HG03571 (cell line): Measurements from ENCODE around the gene NOL9.
"Not testable (repeated sequence)": the region's sequence is repeated elsewhere in the genome, so short reads cannot be mapped to it uniquely, and the experiment has no call there.

ENCODE experiments used
- ATAC-seq: cut with Tn5 transposase; IDR thresholded peaks from one replicate; pipeline ENCODE4 v1.9.1; 2021; ENCODE audit not compliant: unreplicated experiment

The NOL9 gene

DNA sequence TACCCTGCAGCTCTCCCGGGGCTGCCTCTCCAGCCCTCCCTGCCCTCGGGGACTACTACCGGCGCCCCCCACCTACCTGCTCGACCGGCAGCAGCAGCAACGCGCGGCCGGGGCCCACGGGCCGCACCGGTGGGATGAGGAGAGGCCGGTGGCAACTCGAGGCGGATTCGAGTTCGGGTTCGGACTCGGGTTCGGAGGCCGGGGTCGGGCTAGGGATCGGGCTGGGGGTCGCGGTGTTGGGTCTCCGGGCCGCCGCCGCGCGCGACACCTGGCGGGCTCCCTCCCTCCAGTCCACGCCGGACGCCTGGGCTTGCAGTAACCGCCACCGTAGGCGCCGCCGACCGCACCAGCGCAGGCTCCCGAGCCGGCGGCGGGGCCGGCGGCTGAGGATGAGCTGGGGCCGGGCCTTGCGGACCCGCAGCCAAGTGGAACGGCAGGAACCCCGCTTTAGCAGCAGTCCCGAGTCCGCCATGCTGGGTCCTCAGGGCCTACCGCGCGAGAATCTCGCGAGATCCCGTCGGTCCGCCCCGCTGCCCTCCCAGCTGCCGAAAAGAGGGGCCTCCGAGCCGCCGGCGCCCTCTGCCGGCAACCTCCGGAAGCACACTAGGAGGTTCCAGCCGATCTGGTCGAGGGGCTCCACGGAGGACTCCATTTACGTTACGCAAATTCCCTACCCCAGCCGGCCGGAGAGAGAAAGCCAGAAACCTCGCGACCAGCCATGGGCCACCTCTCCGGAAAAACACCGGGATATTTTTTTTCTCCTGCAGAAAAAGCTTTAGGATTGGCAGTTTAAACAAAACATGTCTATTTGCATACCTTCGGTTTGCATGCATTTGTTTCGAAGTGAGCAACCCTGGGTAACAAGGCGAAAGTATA lies at the start of gene NOL9:
TSS of gene NOL9 (minus strand) at position 483 of the 876 bp plus-strand sequence. CDS start at position 472, 11 bp downstream.
- ATAC-seq, result peak; percentile 92

DNA sequence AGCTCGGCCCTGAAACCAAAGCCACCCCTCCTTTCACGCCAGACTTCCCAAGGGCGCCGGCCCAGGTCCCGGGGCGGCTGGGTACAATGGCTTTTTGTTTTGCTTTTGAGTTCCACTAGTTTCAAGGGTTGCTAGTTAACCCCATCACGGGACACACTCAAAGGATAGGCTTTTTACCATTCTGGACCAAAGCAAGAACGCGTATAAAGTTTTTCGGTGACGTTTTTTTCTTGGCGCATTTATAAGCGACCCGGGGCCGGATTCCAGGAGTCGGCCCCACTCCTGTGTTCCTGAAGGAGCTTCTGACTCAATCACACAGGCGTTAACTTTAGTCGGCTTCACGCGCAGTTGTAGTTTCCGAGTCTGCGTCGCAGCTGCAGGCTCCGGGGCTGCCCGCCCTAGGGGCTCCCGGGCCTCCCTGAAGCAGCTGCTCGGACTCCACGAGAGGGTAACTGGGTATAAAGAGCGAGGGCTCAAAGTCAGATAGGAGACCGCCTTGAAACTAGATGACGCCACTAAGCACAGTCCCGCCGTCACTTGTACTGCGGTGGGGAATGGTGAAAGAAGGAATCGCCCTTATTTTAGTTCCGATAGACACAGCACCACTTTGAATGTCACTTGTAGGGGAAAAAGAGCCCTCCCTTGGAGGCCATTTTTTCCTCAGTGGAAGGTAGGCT lies 49.1 kb upstream of the NOL9 start:
- peak; percentile 24 for ATAC-seq

DNA sequence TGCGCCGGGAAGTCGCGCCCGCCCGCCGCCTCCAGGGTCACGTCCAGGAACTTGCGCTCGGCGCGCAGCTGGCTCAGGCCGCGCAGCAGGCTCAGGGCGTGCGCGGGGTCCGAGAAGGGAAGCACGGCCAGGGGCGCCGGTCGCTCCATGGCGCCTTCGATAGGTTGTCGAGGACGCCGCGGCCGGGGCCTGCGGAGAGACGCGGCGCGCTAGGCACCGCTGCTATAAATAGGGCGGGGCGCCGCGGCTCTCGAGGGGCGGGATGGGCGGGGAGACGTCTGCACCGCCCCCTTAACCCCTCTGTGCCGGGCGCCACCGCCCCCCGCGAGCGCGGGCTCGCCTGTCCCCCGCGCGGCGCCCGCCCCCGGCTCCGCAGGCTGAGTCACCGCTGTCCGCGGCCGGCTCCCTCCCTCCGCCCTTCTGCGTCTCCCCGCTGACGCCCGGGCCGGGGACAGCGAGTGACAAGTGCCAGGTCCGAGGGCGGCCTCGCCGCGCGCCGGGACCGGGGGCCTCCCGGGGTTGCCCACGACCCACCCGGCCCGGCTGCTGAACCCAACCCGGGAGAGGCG lies 48.4 kb upstream of the NOL9 start, which contains the start of gene KLHL21:
TSS of gene KLHL21 (minus strand) at position 201 of the 569 bp plus-strand sequence. CDS start at position 149, 52 bp downstream.
- ATAC-seq, result peak; percentile 48

DNA sequence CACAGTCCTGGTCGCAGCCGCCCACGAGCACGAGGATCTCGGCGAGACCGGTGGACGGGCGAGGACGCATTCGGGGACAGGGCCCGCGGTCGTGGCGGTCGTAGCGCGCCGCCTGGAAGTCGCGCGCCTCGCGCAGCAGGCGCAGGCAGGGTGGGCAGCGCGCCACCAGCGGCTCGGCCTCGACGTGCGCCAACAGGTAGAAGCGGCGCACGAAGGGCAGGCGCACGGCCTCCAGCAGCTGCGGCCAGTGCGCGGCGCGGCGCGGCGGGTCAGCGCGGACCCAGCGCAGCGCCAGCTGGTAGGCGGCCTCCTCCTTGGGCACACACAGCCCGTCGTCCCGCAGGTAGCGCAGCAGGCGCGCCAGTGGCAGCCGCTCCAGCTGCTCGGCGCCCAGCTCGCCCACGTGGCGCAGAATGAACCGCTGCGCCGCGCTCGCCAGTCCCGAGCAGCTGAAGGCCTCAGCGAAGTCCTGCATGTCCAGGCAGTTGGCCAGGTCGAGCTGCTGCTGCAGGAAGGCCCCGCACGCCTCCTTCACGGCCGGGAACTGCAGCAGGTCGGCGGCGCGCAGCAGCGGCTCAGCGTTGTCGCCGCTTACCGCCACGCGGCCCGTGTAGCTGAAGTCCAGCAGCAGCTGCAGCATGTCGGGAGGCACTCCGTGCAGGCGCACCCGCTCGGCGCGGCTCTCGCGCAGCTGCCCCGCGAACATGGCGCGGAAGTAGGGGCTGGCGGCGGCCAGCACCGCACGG lies 47.8 kb upstream of the NOL9 start:
- peak; percentile 38 for ATAC-seq

DNA sequence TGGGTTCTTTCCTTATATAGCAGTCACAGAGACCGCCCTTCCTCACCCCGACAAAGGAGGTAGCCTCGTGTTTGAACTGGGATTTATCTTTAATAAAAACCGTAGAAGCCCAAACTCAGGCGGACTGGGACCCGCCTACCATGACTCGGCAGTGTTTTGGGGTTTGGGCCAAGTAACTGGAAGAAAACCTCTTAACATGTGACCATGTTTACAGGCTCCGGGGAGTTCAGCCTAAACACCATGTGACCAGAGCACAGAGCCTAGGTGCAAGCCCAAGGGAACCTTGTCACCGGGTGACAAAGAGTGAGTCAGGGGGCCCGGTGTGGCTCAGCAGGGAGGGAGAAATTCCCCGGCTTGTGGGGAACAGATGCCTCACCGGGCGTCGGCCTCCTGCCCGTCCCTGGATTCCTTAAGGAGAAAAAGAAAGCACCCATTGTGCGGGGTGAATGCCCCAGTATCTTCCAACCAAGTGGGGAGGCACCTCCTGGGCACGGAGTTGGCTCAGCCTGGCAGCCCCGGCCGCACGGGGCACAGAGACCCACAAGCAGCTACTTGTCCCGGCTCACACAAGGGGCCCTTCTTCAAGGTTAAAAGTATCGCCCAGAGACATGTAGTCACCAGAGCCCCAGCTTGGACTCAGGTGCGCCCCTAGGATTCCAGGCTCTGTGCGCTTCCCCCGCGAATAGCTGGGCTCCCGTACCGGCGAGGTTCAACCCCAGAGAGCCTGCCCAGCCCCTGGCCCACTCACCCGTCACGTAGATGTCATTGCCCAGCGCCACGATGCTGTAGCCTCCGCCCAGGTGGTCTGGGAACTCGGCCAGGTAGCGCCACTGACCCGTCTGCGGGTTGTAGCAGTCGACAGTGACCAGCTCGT lies 47.0 kb upstream of the NOL9 start:
- no peak for ATAC-seq

DNA sequence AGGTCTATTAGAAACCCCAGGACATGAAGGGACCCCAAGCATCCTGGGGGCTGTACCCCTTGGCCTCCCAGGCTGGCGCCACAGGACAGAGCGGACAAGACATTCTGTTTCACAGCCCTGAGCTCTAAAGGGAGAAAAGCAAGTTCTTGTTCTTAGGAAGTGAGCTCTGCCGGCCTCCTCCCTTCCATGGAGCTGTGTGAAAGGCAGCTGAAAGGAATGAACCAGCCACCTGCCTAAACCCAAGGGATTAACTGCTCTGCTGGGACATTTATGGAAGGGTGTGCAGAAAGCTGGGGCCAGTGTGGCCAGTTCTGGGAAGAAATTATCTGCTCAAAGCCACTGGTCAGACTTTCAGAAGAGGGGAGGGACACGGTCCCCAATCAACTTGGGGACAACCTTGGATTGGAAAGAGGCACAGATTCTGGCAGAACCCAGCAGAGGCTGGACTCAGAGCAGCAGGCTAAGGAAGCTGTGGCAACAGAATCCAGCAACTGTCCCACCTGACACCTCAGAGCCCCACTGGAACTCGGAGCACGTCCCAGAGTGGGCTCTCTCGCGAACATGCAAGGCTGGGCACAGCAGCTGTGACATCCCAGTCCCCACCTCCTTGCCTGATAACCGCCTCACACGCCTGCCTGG lies 46.2 kb upstream of the NOL9 start:
- no peak for ATAC-seq

DNA sequence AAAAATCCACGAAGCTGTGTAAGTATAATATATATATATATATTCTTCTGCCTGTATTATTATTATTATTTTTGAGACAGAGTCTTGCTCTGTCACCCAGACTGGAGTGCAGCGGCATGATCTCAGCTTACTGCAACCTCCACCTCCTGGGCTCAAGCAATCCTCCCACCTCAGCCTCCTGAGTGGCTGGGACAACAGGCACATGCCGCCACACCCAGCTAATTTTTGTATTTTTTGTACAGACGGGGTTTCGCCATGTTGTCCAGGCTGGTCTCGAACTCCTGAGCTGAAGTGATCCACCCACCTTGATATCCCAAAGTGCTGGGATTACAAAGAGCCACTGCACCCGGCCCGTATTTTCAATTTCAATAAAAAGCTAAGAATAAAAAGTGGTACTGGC lies 45.7 kb upstream of the NOL9 start:
- ATAC-seq, result not testable (repeated sequence)

DNA sequence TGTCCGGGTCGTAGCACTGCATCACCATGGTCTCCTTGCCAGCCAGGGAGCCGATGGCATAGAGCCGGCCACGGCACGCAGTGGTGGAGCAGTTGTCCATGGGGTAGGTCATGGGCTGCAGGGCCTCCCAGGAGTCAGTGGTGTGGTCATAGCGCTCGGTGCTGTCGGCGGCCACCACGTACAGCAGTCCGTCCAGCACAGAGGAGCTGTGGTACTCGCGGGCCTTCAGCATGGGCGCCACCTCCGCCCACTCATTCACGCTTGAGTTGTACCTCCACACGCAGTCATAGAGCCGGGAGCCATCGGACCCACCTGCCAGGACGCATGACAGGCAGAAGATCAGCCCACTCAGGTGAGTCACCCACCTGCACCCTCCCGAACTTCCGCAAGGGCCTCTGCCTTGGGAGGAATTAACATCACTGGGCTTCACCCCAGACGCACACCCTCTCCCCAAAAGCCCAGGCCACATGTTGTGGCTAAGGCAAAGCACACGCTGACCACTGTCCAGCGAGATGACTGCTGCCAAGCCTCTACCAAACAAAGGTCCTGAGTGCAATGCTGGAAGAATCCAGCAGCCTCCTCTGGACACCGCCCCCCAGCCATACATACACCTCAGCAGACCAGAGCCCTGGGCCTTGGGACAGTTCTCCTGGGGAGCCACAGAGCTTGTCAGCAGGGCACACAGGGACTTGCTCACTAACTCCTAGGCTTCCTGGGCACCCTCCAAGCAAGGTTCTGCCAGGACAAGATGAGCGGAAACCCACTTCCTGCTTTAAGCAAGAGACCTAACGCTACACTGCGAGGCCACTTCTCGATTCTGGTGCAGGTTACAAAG lies 45.0 kb upstream of the NOL9 start:
- no peak for ATAC-seq

DNA sequence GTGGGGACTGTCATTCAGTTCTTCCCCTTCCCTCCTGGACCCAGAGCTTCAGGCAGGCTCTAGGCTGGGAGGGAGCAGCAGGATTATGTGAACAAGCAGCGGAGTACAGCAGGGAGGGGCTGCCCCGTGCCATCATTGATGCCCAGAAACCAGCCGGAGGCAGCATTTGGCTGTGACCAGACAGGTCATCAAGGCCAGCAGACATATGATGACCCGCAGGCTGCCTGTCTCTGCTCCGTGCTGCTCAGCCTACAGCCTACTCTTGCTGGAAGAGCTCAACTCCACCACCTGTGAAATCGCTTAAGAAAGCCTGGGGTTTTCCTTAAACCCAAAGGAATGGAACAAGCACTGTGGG lies 43.4 kb upstream of the NOL9 start:
- ATAC-seq, result no peak

DNA sequence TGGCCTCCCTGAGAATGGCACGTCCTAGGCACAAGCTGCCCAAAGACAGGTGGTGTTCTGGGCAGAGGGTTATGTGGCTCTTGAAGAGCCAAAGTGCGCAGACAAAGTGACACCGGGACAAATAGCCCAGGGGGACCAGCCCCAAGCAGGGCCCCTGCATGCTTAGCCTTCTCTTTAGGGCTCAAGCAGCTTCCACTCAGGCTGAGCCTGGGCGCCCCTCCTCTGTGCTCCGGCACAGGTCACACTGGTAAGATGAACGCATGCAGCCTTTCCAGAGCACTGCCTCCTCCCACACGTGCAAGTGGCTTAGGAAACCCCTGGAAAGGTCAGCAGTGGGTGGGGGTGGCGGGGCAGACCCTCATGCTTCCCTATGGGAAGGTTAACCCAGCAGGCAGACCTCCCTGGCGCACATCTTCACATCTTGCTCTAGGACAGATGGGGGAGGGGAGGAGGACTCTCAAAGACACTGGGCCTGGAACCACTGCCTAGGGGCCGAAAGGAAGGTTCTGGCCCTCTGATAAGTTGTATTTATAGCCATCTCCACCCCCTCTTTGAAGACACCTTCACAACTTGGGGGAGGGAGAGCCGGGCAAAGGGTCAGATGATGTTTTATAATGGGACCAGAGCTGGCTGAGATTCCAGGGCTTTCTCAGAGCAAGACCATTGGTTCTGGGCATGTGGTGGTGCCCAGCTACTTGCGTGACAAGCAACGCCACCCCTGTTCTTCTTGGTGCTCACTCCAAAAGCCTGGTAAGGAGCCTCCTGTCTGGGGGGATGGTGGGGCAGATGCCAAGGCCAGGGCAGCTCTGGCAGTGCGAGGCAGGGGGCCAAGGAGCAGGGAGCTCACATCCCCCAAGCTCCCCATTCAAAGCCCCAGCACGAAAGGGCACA lies 42.8 kb upstream of the NOL9 start:
- no peak for ATAC-seq

DNA sequence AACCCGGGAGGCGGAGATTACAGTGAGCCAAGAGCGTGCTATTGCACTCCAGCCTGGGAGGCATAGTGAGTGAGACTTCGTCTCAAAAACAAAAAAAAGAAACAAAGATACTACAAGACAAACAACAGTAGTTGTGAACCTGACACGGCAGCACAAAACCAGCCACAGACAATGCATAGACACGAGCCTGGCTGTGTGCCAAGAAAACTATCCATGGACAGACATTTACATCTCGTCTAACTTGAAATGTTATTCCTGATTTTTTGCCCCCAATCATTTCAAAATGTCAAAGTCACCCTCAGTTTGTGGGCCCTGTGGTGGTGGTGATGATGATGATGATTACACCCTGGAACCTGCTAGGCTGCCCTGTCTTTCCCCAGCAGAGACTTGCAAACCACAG lies 42.0 kb upstream of the NOL9 start:
- no peak for ATAC-seq

DNA sequence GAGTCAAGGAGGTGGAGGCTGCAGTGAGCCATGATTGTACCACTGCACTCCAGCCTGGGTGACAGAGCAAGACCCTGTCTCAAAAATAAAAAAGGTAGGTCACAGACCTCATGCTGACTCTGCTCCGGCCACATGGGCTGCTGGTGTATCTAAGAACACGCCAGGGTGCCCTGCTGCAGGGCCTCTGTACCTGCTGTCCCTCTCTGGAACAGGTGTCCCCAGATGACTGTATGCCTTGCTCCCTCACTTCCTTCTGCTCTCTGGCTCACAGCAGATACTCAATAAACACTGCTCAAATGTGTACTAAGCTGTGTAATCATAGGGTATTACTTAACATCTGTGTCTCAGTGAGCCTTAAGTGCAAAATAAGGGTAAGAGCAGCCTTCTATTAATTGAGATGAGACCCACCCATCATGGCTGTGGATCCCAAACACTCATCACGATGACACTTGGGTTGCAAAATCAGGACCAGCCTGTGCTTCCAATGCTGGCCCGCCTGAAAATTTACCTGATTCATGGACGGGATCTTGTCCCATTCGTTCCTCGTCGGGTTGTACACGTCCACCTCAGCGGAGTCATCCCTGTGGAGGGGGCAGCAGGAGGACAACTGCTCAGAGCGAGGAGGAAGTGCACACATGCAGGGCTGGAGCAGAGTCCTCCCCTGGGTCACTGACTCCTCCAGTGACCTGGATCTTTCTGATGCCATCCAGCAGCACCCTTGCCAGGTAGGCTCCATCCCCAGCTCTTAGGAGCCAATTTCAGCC lies 40.8 kb upstream of the NOL9 start:
- ATAC-seq, result no peak

DNA sequence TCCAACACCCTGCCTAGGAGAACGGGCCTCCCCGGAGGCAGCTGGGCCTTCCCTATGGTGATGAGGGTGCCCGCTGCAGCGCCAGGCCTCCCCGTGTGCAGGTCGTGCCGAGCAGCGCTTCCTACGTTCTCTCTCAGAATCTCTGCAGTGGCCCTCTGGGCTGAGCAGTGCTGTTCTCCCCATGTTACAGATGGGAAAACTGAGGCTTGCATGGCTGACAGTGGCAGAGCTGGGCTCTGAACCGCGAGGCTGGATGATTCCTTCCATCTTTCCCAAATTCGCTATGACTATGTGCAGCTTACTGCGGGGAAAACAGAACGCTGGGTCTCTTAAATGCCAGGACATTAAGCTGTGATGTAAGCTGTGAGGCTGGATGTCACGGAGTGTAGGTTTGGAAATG lies 39.5 kb upstream of the NOL9 start:
- no peak for ATAC-seq

DNA sequence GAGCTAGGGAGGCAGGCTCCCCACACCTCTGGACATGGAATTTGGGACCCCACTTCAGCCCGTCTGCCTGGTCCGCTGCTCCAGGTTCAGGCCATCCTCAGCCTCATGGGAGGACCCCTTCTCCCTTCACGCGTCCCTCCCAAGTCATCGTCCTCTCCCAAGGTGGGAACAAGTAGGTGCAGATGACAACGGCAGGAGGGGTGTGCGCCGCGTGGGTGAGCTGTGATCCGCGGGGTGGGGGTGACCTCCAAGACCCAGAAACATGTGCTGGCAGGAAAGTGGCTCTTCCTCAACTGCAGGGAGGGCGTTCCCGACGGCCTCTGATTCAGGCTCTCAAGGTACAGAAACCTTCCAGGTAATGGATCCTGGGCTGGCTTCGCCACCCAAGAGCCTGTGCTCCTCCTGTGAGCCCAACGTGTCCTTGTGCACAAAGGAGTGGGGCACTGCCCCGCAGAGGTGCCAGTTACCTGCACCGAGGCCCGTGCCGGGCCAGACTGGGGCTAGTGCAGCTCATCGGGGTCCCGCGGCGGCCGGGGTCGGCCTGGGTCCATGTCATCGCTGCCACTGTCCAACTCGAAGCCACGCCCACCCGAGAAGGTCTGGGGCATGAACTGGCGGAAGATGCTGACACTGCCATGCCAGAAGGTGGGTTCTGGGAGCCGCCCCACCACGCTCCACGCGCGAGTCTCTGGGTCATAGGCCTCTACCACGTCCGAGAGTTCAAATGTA lies 38.7 kb upstream of the NOL9 start:
- ATAC-seq, result no peak

DNA sequence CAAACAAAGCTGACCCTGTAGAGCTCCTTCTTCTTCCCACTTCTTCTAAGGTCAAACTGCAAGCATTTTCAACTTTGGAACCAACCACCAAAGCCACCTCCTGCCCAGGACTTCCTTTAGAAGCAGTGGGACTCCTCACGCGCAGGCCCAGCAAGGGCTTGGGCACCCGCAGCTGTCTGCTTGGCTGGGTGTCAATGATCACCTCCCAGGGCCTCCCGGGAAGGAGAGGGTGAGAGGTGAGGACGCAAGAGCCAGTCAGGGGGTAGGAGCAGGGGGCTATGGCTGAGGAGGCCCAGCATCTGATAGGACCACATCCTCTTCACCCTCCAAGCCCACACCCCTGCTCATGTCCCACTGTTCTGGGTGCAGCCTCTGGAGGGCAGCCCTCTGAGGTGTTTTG lies 38.1 kb upstream of the NOL9 start:
- ATAC-seq, result no peak

DNA sequence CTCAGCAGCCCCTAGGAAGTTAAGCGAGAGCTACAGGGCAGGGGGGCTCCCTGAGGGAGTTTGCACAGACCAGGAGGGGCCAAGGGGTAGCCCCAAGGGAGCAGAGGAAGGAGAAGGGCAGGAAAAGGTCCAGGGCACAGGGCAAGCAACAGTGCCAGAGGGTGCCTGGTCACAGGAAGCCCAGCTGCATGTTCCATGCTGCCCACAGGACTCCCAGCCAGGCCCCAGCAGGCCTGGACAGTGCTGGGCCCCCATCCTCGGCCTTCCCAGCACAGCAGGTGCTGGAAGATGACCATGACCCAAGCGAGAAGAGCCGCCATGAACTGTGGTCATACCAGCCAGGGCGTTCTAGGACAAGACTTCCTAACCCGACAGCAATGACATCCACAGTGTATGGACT lies 37.3 kb upstream of the NOL9 start:
- ATAC-seq, result no peak

DNA sequence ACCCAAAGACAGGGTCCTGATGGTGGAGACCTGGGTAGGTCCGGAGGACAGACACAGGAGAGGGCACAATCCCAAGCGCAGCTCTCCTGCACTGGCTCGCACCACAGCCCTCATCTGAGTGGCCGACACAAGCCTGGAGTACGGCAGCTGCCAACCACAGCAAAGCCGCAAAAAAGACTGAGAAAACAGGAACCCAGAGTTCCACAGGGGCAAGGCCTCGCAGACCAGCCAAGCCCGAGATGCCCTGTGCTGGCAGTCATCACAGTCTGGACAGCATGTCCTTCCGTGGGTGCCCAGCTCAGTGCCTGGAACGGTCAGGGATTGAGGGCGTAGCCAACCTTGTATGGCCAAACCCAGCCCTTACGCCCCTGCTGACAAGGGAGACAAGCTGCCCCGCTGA lies 36.9 kb upstream of the NOL9 start:
- no peak for ATAC-seq
